Esophagus muscularis mucosa (tissue), 4 donors: Measurements from ENCODE around the gene PLB1. TPM values are rescaled to one million over a fixed set of nuclear protein-coding genes. Genes with fewer than 3 reads are reported as not detected.

Source experiments
- DNase-seq: peaks from one replicate; pipeline ENCODE4 v3.0.0-alpha.2; 2017; ENCODE audit errors: extremely low spot score
- H3K27ac ChIP-seq, 4 donors: fragments of 200-600 bp; sonication (generic); replicated peaks in 1 of 4; 1 replicate in 3 of 4; 2 replicates in 1 of 4; pipeline ENCODE4 v1.5.1; 2016 to 2019; ENCODE audit warnings: mild to moderate bottlenecking in 1 of 4
- H3K27me3 ChIP-seq, 4 donors: fragments of 200-600 bp; sonication (generic); one replicate each; pipeline versions ENCODE4 v1.5.1 to v1.6.0; 2016 to 2019
- H3K36me3 ChIP-seq, 4 donors: fragments of 200-600 bp; sonication (generic); one replicate each; pipeline ENCODE4 v1.5.1; 2016 to 2019
- H3K4me1 ChIP-seq, 4 donors: fragments of 200-600 bp; sonication (generic); one replicate each; pipeline ENCODE4 v1.5.1; 2016 to 2019
- H3K4me3 ChIP-seq, 4 donors: fragments of 200-600 bp; sonication (generic); 1 replicate in 2 of 4; 2 replicates in 2 of 4; pipeline ENCODE4 v1.5.1; 2016 to 2019; ENCODE audit warnings: mild to moderate bottlenecking in 4 of 4, moderate library complexity in 1 of 4
- H3K9me3 ChIP-seq, 4 donors: fragments of 200-600 bp; sonication (generic); 1 replicate in 3 of 4; 2 replicates in 1 of 4; pipeline ENCODE4 v1.5.1; 2016 to 2019
- CTCF ChIP-seq, 3 experiments: fragments of 200-600 bp in 2 of 3; fragments of 450-650 bp in 1 of 3; sonication (generic) in 2 of 3; IDR thresholded peaks; one replicate each; pipeline ENCODE4 v1.5.1; 2017 to 2019; ENCODE audit warnings: antibody characterized with exemption in 3 of 3, mild to moderate bottlenecking in 2 of 3, moderate library complexity in 1 of 3
- EP300 ChIP-seq: sonication (generic); formaldehyde crosslinking; IDR thresholded peaks from one replicate; pipeline ENCODE4 v1.6.1; 2017; ENCODE audit warnings: antibody characterized with exemption
- POLR2A ChIP-seq: fragments of 450-650 bp; IDR thresholded peaks from one replicate; pipeline ENCODE4 v1.6.1; 2017; ENCODE audit warnings: antibody characterized with exemption, moderate library complexity, mild to moderate bottlenecking, low read depth
- POLR2AphosphoS5 ChIP-seq, 2 donors: sonication (generic); formaldehyde crosslinking; IDR thresholded peaks; one replicate each; pipeline ENCODE4 v1.6.1; 2017; ENCODE audit warnings: antibody characterized with exemption in 2 of 2
- WGBS: methylation state at CpG from one replicate; pipeline ENCODE4 v1.1.5; 2018; 5-methylcytosine and 5-hydroxymethylcytosine counted together
- intact Hi-C: fragments of 100-400 bp; cut with DNase I; formaldehyde crosslinking; loops from one replicate; pipeline ENCODE4 v1.15.1; 2023
- total RNA-seq, 4 donors: library from RNA; depleted of rRNA; stranded (reverse); fragments of >200 nt; gene quantifications; one replicate each; pipeline versions ENCODE4 v1.1.0 to v1.2.1, GENCODE V29; 2016

Gene PLB1
- total RNA-seq, 4 donors from 2014 or later, result 2.5 to 11.1 (median 7.7) TPM

GRCh38 chr2:28673338-28673737 lies 177.5 kb downstream of the PLB1 start:
- no peaks in the 10 kb centered on the region for H3K36me3 ChIP-seq
- WGBS, result 92% methylated on average over 4 of the region's 4 CpGs
- no peaks in the 10 kb centered on the region for H3K27me3 ChIP-seq
- intact Hi-C loops, result no loop called here
- H3K9me3 ChIP-seq, result peaks cover 0 to 4% (median 2%) of the 10 kb centered on the region in 4 donors
- no peak for DNase-seq
- peaks cover 10 to 62% (median 54%) of the 10 kb centered on the region in 4 donors for H3K4me1 ChIP-seq
- H3K27ac ChIP-seq, result peak overlapping the region in 3 of 4 donors; percentile 73 to 83 (median 83)
- no peak for TF ChIP-seq POLR2A
- no peak for TF ChIP-seq POLR2AphosphoS5 (IDR thresholded peaks at IDR 0.05)
- no peak overlapping the region for H3K4me3 ChIP-seq

GRCh38 chr2:28674062-28674712 lies 178.3 kb downstream of the PLB1 start:
- TF ChIP-seq POLR2AphosphoS5 (IDR thresholded peaks at IDR 0.05) (peak; percentile 11 to 44), POLR2A (no peak)
- H3K27ac ChIP-seq, result peak overlapping the region; percentile 73 to 83 (median 81)
- H3K36me3 ChIP-seq, result no peaks in the 10 kb centered on the region
- 55% methylated on average over 3 of the region's 3 CpGs for WGBS
- peaks cover 0 to 4% (median 2%) of the 10 kb centered on the region in 4 donors for H3K9me3 ChIP-seq
- intact Hi-C loops, result no loop called here
- no peaks in the 10 kb centered on the region for H3K27me3 ChIP-seq
- H3K4me3 ChIP-seq, result no peak overlapping the region
- DNase-seq, result no peak
- H3K4me1 ChIP-seq, result peaks cover 14 to 70% (median 62%) of the 10 kb centered on the region in 4 donors

GRCh38 chr2:28674713-28675068 lies 178.8 kb downstream of the PLB1 start:
- Histone ChIP-seq H3K36me3 (no peaks in the 10 kb centered on the region), H3K9me3 (peaks cover 0 to 4% (median 2%) of the 10 kb centered on the region in 4 donors), H3K27me3 (no peaks in the 10 kb centered on the region), H3K4me1 (peaks cover 14 to 75% (median 67%) of the 10 kb centered on the region in 4 donors), H3K4me3 (no peak overlapping the region), H3K27ac (peak overlapping the region; percentile 73 to 83 (median 81))
- 45% methylated on average over 1 of the region's 1 CpG for WGBS
- no peak for DNase-seq
- TF ChIP-seq POLR2AphosphoS5 (IDR thresholded peaks at IDR 0.05) (peak in 1 of 2 donors; percentile 1), POLR2A (no peak), EP300 (no peak), CTCF (IDR thresholded peaks at IDR 0.05) (no peak)
- intact Hi-C loops, result no loop called here

GRCh38 chr2:28676152-28676835 lies 180.4 kb downstream of the PLB1 start:
- peak overlapping the region; percentile 73 to 83 (median 81) for H3K27ac ChIP-seq
- 83% methylated on average over 5 of the region's 5 CpGs for WGBS
- intact Hi-C loops, result no loop called here
- H3K27me3 ChIP-seq, result no peaks in the 10 kb centered on the region
- no peak for DNase-seq
- H3K36me3 ChIP-seq, result no peaks in the 10 kb centered on the region
- H3K4me1 ChIP-seq, result peaks cover 25 to 82% (median 78%) of the 10 kb centered on the region in 4 donors
- peak in 1 of 2 donors; percentile 44 for TF ChIP-seq POLR2AphosphoS5 (IDR thresholded peaks at IDR 0.05)
- TF ChIP-seq CTCF (IDR thresholded peaks at IDR 0.05), result no peak
- TF ChIP-seq EP300, result no peak
- H3K9me3 ChIP-seq, result peaks cover 0 to 4% (median 2%) of the 10 kb centered on the region in 4 donors
- H3K4me3 ChIP-seq, result no peak overlapping the region

GRCh38 chr2:28678175-28678855 lies 182.5 kb downstream of the PLB1 start:
- TF ChIP-seq POLR2AphosphoS5 (IDR thresholded peaks at IDR 0.05), result no peak
- no peak for TF ChIP-seq EP300
- no peak for TF ChIP-seq CTCF (IDR thresholded peaks at IDR 0.05)
- TF ChIP-seq POLR2A, result no peak
- no peak for DNase-seq
- Histone ChIP-seq H3K9me3 (peaks cover 0 to 3% (median under 1%) of the 10 kb centered on the region in 4 donors), H3K27ac (peak overlapping the region; percentile 77 to 85 (median 83)), H3K27me3 (no peaks in the 10 kb centered on the region), H3K4me1 (peaks cover 43 to 95% (median 94%) of the 10 kb centered on the region in 4 donors), H3K36me3 (no peaks in the 10 kb centered on the region), H3K4me3 (no peak overlapping the region)
- intact Hi-C loops, result no loop called here
- 88% methylated on average over 10 of the region's 11 CpGs for WGBS
